ENCODE data around the gene CMSS1.

DNA sequence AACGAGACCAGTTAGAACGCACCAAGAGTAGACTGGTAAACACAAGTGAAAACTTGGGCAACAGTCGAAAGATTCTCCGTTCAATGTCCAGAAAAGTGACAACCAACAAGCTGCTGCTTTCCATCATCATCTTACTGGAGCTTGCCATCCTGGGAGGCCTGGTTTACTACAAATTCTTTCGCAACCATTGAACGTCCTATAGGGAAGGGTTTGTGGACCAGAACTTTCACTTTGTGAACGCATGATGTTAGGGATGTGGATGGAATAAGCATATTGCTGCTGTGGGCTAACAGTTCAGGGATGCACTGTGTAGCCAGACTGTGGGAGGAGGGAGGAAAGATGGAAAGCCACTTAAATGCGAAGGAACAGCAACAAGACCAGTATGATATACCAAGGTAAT lies 408.2 kb downstream of the CMSS1 start:
- TF ChIP-seq, protein P1, sequence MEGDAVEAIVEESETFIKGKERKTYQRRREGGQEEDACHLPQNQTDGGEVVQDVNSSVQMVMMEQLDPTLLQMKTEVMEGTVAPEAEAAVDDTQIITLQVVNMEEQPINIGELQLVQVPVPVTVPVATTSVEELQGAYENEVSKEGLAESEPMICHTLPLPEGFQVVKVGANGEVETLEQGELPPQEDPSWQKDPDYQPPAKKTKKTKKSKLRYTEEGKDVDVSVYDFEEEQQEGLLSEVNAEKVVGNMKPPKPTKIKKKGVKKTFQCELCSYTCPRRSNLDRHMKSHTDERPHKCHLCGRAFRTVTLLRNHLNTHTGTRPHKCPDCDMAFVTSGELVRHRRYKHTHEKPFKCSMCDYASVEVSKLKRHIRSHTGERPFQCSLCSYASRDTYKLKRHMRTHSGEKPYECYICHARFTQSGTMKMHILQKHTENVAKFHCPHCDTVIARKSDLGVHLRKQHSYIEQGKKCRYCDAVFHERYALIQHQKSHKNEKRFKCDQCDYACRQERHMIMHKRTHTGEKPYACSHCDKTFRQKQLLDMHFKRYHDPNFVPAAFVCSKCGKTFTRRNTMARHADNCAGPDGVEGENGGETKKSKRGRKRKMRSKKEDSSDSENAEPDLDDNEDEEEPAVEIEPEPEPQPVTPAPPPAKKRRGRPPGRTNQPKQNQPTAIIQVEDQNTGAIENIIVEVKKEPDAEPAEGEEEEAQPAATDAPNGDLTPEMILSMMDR (conservative IDR thresholded peaks at IDR 0.05) = no peak
- TF ChIP-seq ZFX (IDR thresholded peaks at IDR 0.05) = no peak

Measured in C4-2B (cell line).